HG03558 (cell line): ENCODE results near the gene WNT3A.

Source experiments
- ATAC-seq: cut with Tn5 transposase; IDR thresholded peaks from one replicate; pipeline ENCODE4 v1.9.1; 2021; ENCODE audit warnings: moderate number of reproducible peaks; ENCODE audit not compliant: unreplicated experiment; ENCODE audit errors: extremely low read depth

WNT3A gene

GRCh38 chr1:227999056-227999930 is 7.5 kb upstream of the WNT3A start:
- no peak for ATAC-seq

GRCh38 chr1:228000416-228000815 is 6.4 kb upstream of the WNT3A start:
- ATAC-seq: no peak

- ATAC-seq: no peak
Measured at GRCh38 chr1:228000836-228001563, 5.8 kb upstream of the WNT3A start.

GRCh38 chr1:228001738-228002535 is 4.9 kb upstream of the WNT3A start:
- no peak for ATAC-seq

GRCh38 chr1:228002792-228003191 is 4.0 kb upstream of the WNT3A start:
- ATAC-seq: no peak

- no peak for ATAC-seq
Measured at GRCh38 chr1:228003461-228004330, 3.1 kb upstream of the WNT3A start.

GRCh38 chr1:228004331-228004855 is 2.4 kb upstream of the WNT3A start:
- no peak for ATAC-seq

GRCh38 chr1:228004856-228005462 is 1.8 kb upstream of the WNT3A start:
- ATAC-seq: no peak

GRCh38 chr1:228005511-228006033 is 1.2 kb upstream of the WNT3A start:
- ATAC-seq: no peak

GRCh38 chr1:228006034-228006785 is 588 bp upstream of the WNT3A start:
- ATAC-seq: no peak

- no peak for ATAC-seq
Measured at GRCh38 chr1:228007049-228007800, 427 bp downstream of the WNT3A start.

- ATAC-seq: no peak
Measured at GRCh38 chr1:228007801-228008341, 1.1 kb downstream of the WNT3A start.

- no peak for ATAC-seq
Measured at GRCh38 chr1:228008391-228009115, 1.8 kb downstream of the WNT3A start.

- ATAC-seq: no peak
Measured at GRCh38 chr1:228009116-228009827, 2.5 kb downstream of the WNT3A start.

GRCh38 chr1:228009828-228010775 is 3.3 kb downstream of the WNT3A start:
- no peak for ATAC-seq
